Glomerular visceral epithelial cell (primary cell): ENCODE data around the gene ZFC3H1.
"Not testable (repeated sequence)": the region's sequence is repeated elsewhere in the genome, so short reads cannot be mapped to it uniquely, and the experiment has no call there.

Source experiments
- DNase-seq: peaks from one replicate; pipeline ENCODE4 v3.0.0-alpha.2; 2016; ENCODE audit errors: extremely low spot score

Gene ZFC3H1

GRCh38 chr12:71582925-71583324 is 80.7 kb downstream of the ZFC3H1 start:
- no peak for DNase-seq

- DNase-seq: peak; percentile 87
Measured at GRCh38 chr12:71581206-71581605, 82.4 kb downstream of the ZFC3H1 start.

GRCh38 chr12:71578694-71579258 is 84.9 kb downstream of the ZFC3H1 start:
- DNase-seq: no peak

- no peak for DNase-seq
Measured at GRCh38 chr12:71576496-71576895, 87.2 kb downstream of the ZFC3H1 start.

GRCh38 chr12:71569885-71570284 is 93.8 kb downstream of the ZFC3H1 start:
- DNase-seq: not testable (repeated sequence)

- no peak for DNase-seq
Measured at GRCh38 chr12:71567537-71567936, 96.1 kb downstream of the ZFC3H1 start.

GRCh38 chr12:71566655-71567054 is 97.0 kb downstream of the ZFC3H1 start:
- no peak for DNase-seq

- no peak for DNase-seq
Measured at GRCh38 chr12:71565535-71565934, 98.1 kb downstream of the ZFC3H1 start.

GRCh38 chr12:71562676-71563595 is 100.7 kb downstream of the ZFC3H1 start:
- no peak for DNase-seq
